GM18507 (cell line): ENCODE data around the gene KLK6.

ENCODE experiments used
- DNase-seq: peaks from one replicate; pipeline ENCODE4 v3.0.0; 2011; ENCODE audit warnings: low read depth; ENCODE audit not compliant: insufficient read length; ENCODE audit errors: extremely low spot score
- FAIRE-seq: peaks from 2 replicates; lab custom pipeline; 2011; peaks lifted over from hg19 to GRCh38; lab: Jason Lieb, UNC

The KLK6 gene

GRCh38 chr19:50969413-50969760, at the start of gene KLK6:
TSS of gene KLK6 (minus strand) at chr19:50969591. CDS start at chr19:50968104, 1,487 bp downstream.
- FAIRE-seq (no peak), DNase-seq (no peak)

DNA sequence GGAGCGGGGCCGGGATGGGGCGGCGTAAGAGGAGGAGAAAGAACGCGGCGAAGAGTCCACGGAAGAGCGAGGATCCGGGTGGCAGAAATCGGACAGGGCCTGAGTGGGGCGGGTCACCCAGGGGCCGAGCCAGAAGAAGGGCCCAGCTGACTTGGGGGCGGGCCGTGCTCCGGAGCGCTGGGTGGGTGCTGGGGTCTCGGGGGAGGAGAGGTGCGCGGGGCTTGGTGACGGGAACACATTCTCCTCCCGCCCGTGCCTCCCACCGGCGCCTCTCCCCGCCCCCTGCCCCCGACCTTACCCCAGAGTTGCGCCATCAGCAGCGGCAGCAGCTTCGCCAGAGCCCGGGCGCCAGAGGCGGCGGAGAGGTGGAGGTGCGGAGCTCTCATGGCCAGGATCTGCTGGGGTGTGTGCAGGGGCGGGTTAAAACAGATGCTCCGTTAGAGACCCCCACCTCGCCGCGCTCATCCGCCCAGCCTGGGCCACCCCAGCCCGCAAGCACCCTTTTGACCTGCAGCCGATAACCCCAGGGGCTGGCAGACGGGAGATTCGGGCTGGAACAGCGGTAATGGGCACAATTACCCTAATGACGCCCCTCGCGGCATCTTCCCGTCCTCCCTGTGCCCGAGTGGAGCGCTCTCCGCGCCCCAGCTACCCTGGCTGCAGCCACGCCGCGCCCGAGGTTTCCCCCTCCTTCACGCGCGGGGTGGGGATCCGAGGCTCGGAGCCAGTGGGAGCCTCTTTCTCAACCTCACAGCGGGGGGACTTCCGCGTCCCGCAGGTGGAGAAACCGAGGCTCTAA, 49.6 kb upstream of the KLK6 start:
- no peak for DNase-seq
- no peak for FAIRE-seq

- FAIRE-seq (no peak), DNase-seq (no peak)
Observed at GRCh38 chr19:51016798-51017683, 47.6 kb upstream of the KLK6 start.

- FAIRE-seq (no peak), DNase-seq (no peak)
Observed at GRCh38 chr19:51015691-51016267, 46.4 kb upstream of the KLK6 start.

GRCh38 chr19:51014242-51014641, 44.9 kb upstream of the KLK6 start:
- DNase-seq = no peak
- FAIRE-seq = no peak

DNA sequence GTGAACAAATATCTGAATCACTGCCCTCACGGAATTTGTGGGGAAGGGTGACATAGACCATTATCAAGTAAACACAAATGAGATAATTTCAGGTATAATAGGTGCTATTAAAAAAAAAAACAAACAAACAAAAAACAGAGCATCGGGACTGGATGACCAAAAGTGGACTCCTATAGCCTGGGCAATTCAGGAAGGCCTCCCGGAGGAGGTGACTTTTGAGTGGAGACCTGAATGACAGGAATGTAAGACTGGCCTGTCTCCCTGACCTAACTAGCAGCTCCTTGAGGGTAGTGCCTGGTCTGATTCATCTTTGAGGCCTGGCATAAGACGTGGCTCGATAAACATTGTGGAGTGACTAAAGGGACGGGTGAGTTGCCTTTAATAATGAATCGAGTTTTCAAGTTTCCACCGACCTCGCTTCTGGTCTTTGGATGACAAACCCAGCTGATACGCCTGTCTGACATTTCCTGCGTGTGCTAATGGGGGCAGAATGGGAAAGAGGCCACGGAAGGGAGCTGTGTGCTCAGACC, 43.3 kb upstream of the KLK6 start:
- no peak for DNase-seq
- no peak for FAIRE-seq

DNA sequence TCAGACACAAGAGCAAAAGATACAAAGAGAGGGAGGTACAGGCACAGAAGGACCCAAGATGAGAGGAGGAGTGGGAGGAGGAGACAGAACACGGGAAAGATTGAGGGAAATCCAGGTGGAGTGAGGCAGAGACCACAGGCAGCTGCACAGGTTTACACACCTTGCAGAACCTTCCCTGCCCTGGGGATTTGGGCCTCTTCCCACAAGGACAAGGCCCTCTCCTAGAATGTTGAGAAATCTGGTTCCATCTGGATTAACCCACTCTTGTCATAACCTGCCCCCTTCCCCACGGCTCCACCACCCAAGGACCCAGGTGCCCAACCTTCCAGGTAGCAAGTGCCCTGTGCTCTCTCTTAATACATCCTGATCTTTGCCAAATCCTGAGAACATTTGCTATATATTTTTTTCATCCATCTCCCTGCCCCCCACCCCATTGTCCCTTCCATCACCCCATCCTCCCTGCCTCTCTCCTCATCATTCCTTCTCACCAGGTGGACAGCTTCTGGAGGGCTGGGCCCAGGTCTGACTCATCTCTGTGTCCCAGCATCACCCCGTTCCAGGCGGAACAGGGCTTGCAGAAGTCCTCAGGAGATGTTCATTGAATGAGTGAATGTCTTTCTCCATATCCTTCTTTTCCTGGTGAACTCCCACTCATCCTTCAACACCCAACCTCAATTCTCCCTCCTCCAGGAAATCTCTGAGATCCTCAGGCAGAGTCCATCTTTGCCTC, 40.8 kb upstream of the KLK6 start:
- FAIRE-seq = no peak
- no peak for DNase-seq

GRCh38 chr19:51009061-51009891, 39.9 kb upstream of the KLK6 start:
- FAIRE-seq (no peak), DNase-seq (no peak)

DNA sequence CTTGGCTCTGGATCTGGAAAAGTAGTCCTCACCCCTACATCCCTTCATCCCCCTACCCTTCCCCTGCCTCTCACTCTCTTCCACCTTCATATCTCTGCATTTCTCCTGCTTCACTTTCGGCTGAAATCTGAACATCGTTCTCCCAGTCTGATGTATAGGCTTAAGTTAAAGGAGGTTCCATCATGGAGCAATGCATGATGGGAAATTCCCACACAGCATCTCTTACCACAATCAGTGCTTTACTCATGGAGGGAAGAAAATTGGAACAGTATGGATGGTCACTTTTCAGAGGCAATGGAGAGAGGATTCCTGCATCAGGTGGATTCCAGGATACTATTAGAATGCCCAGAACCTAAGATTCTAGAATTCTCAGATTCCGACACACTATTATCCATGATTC, 38.1 kb upstream of the KLK6 start:
- FAIRE-seq = no peak
- DNase-seq = no peak

DNA sequence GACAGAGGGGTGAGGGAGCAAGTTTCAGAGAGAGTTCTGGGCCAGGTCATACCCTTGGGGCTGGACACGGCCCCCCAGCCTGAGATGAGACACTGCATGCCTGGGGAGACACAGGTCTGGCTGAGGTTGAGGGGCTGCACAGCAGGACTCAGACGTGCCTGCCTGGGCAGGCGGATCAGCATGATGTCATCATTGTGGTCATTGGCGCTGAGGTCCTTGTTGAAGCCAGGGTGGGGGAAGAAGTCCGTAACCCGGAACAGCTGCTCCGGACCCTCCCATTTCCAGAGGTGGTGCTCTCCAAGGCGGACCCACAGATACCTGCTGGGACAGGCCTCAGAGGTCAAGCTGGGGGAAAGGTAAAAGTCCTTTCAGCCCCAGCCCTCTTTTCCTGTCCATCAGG, 37.0 kb upstream of the KLK6 start:
- no peak for DNase-seq
- FAIRE-seq = no peak

DNA sequence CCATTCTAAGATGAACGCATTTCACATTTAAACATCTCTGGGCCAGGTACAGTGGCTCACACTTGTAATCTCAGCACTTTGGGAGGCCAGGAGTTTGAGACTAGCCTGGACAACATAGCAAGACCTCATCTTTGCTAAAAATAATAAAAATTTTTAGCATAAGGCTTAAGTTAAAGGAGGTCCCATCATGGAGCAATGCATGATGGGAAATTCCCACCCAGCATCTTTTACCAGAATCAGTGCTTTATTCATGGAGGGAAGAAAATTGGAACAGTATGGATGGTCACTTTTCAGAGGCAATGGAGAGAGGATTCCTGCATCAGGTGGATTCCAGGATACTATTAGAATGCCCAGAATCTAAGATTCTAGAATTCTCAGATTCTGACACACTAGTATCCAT, 35.9 kb upstream of the KLK6 start:
- no peak for FAIRE-seq
- DNase-seq = no peak

GRCh38 chr19:51003316-51003715, 33.9 kb upstream of the KLK6 start:
- DNase-seq (no peak), FAIRE-seq (no peak)

GRCh38 chr19:51002542-51003311, 33.3 kb upstream of the KLK6 start:
- FAIRE-seq (no peak), DNase-seq (no peak)

DNA sequence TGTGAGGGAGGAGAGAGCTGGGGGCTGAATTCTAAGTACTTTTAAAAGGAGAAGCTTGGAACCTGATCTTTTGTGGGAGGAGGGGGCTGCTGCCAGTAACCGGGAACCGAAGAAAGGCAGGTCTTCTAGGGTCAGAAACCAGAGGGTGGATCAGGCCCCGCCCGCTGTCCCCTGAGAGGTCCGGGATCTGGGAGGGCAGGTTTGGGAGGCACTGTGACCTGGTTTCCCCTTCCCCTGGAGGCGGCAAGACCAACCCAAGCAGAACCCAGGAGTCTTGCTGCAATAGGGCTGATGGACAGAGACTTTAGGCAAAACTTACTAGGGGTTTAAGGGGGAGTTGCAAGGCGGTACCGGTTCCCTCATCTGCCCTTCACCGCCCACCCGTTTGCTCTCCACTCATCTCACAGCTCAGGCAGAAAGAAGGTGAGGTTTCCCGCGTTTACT, 32.7 kb upstream of the KLK6 start:
- no peak for FAIRE-seq

DNA sequence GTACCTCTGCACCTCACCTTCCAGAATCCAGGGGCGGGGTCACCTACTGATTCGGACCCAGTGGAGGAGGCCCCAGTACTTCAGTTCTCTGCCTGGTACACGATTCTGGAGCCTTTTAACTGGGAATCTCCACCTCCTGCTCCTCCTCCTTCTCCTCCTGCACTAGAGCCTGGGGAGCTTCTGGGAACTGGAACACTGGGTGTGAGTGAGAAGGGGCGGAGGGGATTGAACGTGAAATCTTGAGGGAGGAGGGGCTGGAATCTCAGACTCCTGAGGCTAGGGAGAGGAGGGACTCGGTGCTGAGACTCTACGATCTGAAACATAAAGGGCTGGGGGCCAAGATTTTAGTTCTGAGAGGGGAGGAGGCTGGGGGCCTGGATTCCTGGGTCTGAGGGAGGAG, 32.1 kb upstream of the KLK6 start, which contains the start of gene KLK8:
Gene KLK8, minus strand, starts transcription at position 90 of the 400 bp plus-strand sequence. CDS start 437 bp downstream, outside the sequence.
- FAIRE-seq = no peak
- no peak for DNase-seq

More for the DNA sequence above, 32.7 kb upstream of the KLK6 start:
- DNase-seq = no peak

GRCh38 chr19:51000981-51001380, 31.6 kb upstream of the KLK6 start:
- DNase-seq = no peak
- no peak for FAIRE-seq

- FAIRE-seq (no peak), DNase-seq (no peak)
Observed at GRCh38 chr19:51000426-51000825, 31.0 kb upstream of the KLK6 start.

- no peak for DNase-seq
- no peak for FAIRE-seq
Observed at GRCh38 chr19:50998686-50999085, 29.3 kb upstream of the KLK6 start.
